Panc1 (cell line): Measurements from ENCODE around the gene SLAMF7. TPM values are rescaled to one million over a fixed set of nuclear protein-coding genes. Genes with fewer than 3 reads are reported as not detected.
"Not testable (repeated sequence)": the region's sequence is repeated elsewhere in the genome, so short reads cannot be mapped to it uniquely, and the experiment has no call there.

Source experiments
- ATAC-seq: fragments of 200-7000 bp; cut with Tn5 transposase; 2 replicates; pipeline ENCODE4 v1.9.1; 2020; ENCODE audit warnings: mild to moderate bottlenecking, moderate library complexity
- BruUV-seq: library from RNA; stranded (reverse); fragments of 400-500 nt; replicated peaks from 2 replicates; lab custom pipeline; 2021; lab: Mats Ljungman, UMichigan
- CTCF ChIA-PET: fragments of 300-600 bp; sonication (Branson Sonifier 250); formaldehyde crosslinking; loops from one replicate; lab custom pipeline; 2022; ENCODE audit warnings: antibody characterized with exemption; lab: Charles Lee
- POLR2A ChIA-PET: fragments of 300-600 bp; sonication (Branson Sonifier 250); formaldehyde crosslinking; loops from one replicate; lab custom pipeline; 2022; ENCODE audit warnings: antibody characterized with exemption; lab: Charles Lee
- DNase-seq: peaks from one replicate; pipeline ENCODE4 v3.0.0-alpha.2; 2010; ENCODE audit warnings: low read depth, low spot score
- H3K27ac ChIP-seq: 2 replicates; pipeline ENCODE4 v1.5.1; 2011; ENCODE audit warnings: mild to moderate bottlenecking, low read length, inconsistent platforms
- H3K27me3 ChIP-seq: fragments of 200-500 bp; sonication (Bioruptor generic); 2 replicates; pipeline ENCODE4 v1.6.0; 2014; ENCODE audit warnings: low read length, inconsistent platforms; ENCODE audit not compliant: control insufficient read depth, insufficient read depth
- H3K36me3 ChIP-seq: fragments of 200-500 bp; sonication (Bioruptor generic); 2 replicates; pipeline ENCODE4 v1.5.1; 2014; ENCODE audit warnings: inconsistent platforms, mild to moderate bottlenecking, low read length, moderate library complexity; ENCODE audit not compliant: control insufficient read depth, insufficient read depth
- H3K4me1 ChIP-seq: 2 replicates; pipeline ENCODE4 v1.5.1; 2011; ENCODE audit warnings: inconsistent platforms, mild to moderate bottlenecking, low read length, moderate library complexity; ENCODE audit not compliant: control insufficient read depth, insufficient read depth
- H3K4me3 ChIP-seq, 2 experiments: 2 replicates each; pipeline ENCODE4 v1.5.1; 2011 to 2012; ENCODE audit warnings: low read depth in 2 of 2, low read length in 2 of 2, mild to moderate bottlenecking in 2 of 2, inconsistent platforms in 1 of 2, moderate library complexity in 1 of 2
- H3K9me3 ChIP-seq: fragments of 200-500 bp; sonication (Bioruptor generic); 2 replicates; pipeline ENCODE4 v1.5.1; 2014; ENCODE audit warnings: low read depth, mild to moderate bottlenecking, inconsistent platforms, low read length, moderate library complexity; ENCODE audit not compliant: control insufficient read depth, insufficient read depth
- POLR2AphosphoS5 ChIP-seq: IDR thresholded peaks from 2 replicates; pipeline ENCODE4 v1.6.1; 2012; ENCODE audit warnings: mild to moderate bottlenecking, low read depth, low read length, moderate library complexity
- SIN3A ChIP-seq: IDR thresholded peaks from 2 replicates; pipeline ENCODE4 v1.6.1; 2012; ENCODE audit warnings: low read depth, mild to moderate bottlenecking, low read length, moderate library complexity, borderline replicate concordance; ENCODE audit not compliant: insufficient read depth
- TCF7L2 ChIP-seq: IDR thresholded peaks from 2 replicates; pipeline ENCODE4 v1.6.1; 2011; ENCODE audit warnings: mild to moderate bottlenecking, low read depth, low read length, inconsistent platforms
- in situ Hi-C: cut with HindIII; loops from 2 replicates; pipeline ENCODE4 v1.10.0; 2016; ENCODE audit warnings: low sequenced_read_pairs, low pct_unique_long_range_greater_than_20kb
- intact Hi-C: fragments of 100-400 bp; cut with micrococcal nuclease; formaldehyde crosslinking; loops from one replicate; pipeline ENCODE4 v1.10.0; 2022; ENCODE audit not compliant: unreplicated experiment
- total RNA-seq: library from RNA; stranded (reverse); gene quantifications from one replicate; pipeline ENCODE4 v1.2.1, GENCODE V29; 2021; ENCODE audit not compliant: unreplicated experiment
- TF ChIP-seq, protein P1 (sequence below): fragments of 450-650 bp; IDR thresholded peaks from 2 replicates; pipeline ENCODE4 v1.5.1; 2017; ENCODE audit warnings: mild to moderate bottlenecking
- TF ChIP-seq, protein P2 (sequence below), 2 experiments: IDR thresholded peaks; 2 replicates each; pipeline ENCODE4 v1.6.1; 2011 to 2012; ENCODE audit warnings: low read depth in 2 of 2, control low read depth in 1 of 2, low read length in 1 of 2, mild to moderate bottlenecking in 1 of 2, moderate library complexity in 1 of 2; ENCODE audit not compliant: insufficient read depth in 1 of 2

Gene SLAMF7
- total RNA-seq, 1 experiment from 2014 or later: 0.21 TPM

DNA sequence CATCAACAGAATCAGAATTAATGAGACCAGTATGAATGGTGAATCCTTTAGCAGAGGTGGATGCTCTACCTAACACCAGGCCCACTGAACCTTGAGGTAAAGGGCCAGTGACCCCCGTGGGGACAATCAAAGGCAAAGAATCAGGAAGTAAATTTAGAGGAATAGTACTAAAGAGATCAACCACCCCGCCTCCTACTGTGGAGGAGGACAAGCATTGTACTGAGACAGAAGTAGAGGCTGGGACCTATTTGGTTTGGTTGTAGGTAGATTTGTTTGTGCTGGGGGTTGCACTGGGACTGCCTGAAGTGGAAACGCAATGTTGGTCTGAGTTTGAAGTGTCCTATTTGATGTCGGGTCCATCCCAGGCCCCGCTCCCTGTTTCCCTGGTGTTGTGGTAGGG is 36.9 kb upstream of the SLAMF7 start:
- ChIA-PET CTCF (no interaction called here), POLR2A (no interaction called here)
- in situ Hi-C loops: no loop called here
- Histone ChIP-seq H3K27me3 (peaks cover 7% of the 10 kb centered on the region), H3K36me3 (no peaks in the 10 kb centered on the region), H3K9me3 (no peaks in the 10 kb centered on the region), H3K27ac (no peak overlapping the region), H3K4me3 (no peak overlapping the region), H3K4me1 (no peaks in the 10 kb centered on the region)
- ATAC-seq (no peak), DNase-seq (no peak)
- BruUV-seq: no TSS peak
- TF ChIP-seq, protein P1, sequence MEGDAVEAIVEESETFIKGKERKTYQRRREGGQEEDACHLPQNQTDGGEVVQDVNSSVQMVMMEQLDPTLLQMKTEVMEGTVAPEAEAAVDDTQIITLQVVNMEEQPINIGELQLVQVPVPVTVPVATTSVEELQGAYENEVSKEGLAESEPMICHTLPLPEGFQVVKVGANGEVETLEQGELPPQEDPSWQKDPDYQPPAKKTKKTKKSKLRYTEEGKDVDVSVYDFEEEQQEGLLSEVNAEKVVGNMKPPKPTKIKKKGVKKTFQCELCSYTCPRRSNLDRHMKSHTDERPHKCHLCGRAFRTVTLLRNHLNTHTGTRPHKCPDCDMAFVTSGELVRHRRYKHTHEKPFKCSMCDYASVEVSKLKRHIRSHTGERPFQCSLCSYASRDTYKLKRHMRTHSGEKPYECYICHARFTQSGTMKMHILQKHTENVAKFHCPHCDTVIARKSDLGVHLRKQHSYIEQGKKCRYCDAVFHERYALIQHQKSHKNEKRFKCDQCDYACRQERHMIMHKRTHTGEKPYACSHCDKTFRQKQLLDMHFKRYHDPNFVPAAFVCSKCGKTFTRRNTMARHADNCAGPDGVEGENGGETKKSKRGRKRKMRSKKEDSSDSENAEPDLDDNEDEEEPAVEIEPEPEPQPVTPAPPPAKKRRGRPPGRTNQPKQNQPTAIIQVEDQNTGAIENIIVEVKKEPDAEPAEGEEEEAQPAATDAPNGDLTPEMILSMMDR: no peak
- TF ChIP-seq TCF7L2: no peak
- TF ChIP-seq, protein P2, sequence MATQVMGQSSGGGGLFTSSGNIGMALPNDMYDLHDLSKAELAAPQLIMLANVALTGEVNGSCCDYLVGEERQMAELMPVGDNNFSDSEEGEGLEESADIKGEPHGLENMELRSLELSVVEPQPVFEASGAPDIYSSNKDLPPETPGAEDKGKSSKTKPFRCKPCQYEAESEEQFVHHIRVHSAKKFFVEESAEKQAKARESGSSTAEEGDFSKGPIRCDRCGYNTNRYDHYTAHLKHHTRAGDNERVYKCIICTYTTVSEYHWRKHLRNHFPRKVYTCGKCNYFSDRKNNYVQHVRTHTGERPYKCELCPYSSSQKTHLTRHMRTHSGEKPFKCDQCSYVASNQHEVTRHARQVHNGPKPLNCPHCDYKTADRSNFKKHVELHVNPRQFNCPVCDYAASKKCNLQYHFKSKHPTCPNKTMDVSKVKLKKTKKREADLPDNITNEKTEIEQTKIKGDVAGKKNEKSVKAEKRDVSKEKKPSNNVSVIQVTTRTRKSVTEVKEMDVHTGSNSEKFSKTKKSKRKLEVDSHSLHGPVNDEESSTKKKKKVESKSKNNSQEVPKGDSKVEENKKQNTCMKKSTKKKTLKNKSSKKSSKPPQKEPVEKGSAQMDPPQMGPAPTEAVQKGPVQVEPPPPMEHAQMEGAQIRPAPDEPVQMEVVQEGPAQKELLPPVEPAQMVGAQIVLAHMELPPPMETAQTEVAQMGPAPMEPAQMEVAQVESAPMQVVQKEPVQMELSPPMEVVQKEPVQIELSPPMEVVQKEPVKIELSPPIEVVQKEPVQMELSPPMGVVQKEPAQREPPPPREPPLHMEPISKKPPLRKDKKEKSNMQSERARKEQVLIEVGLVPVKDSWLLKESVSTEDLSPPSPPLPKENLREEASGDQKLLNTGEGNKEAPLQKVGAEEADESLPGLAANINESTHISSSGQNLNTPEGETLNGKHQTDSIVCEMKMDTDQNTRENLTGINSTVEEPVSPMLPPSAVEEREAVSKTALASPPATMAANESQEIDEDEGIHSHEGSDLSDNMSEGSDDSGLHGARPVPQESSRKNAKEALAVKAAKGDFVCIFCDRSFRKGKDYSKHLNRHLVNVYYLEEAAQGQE (IDR thresholded peaks at IDR 0.05; ENCODE audit: insufficient read depth in 1 of 2, low read depth in 2 of 2, low read length in 1 of 2): no peak
- TF ChIP-seq POLR2AphosphoS5: no peak
- TF ChIP-seq SIN3A: no peak
- intact Hi-C loops: no loop called here

DNA sequence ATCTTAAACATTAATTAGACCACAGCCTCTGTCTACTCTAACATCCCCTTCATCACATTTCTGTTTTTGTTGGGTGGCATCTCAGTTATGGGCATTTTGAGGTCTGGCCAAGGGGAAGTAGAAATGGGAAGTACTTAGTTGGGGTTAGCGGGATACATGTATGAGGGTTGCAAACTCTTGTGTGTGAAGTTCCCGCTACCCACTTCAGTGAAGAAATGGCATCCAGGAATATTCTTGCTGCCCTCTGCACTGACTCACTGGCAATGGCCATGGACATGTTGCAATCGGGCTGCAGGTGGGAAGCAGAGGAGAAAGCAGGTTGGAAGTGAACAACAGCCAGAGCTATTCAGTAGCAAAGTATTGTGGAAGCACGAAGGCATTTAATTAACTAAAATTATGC is 34.8 kb upstream of the SLAMF7 start:
- intact Hi-C loops: no loop called here
- no peak for TF ChIP-seq SIN3A
- TF ChIP-seq, protein P2 (IDR thresholded peaks at IDR 0.05; ENCODE audit: insufficient read depth in 1 of 2, low read depth in 2 of 2, low read length in 1 of 2): no peak
- TF ChIP-seq, protein P1: no peak
- no peak for TF ChIP-seq POLR2AphosphoS5
- no peak for TF ChIP-seq TCF7L2
- POLR2A ChIA-PET: interaction anchor here (0.5 kb wide), 1 partner anchor 353 kb away, joined by 5 read pairs; no protein-coding TSS in a partner anchor

DNA sequence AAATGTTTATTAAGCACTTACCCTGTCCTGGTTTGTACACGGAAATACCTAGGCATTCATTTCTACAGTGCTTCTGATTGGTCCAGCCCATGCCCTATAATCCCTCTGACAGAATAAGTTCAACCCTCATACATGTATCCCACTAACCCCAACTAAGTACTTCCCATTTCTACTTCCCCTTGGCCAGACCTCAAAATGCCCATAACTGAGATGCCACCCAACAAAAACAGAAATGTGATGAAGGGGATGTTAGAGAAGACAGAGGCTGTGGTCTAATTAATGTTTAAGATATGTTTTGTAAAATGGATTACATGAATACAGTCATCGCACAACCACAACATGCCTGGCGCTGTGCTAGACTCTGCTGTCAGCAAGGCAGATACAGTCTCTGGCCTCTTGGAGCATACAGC is 33.8 kb upstream of the SLAMF7 start:
- in situ Hi-C loops, ATAC-seq, H3K4me1 ChIP-seq, BruUV-seq, H3K27me3 ChIP-seq, CTCF ChIA-PET, intact Hi-C loops, H3K36me3 ChIP-seq, H3K4me3 ChIP-seq, H3K9me3 ChIP-seq, H3K27ac ChIP-seq, POLR2A ChIA-PET, DNase-seq: not testable (repeated sequence)

More for the DNA sequence above, 34.8 kb upstream of the SLAMF7 start:
- no peaks in the 10 kb centered on the region for H3K4me1 ChIP-seq
- in situ Hi-C loops: no loop called here
- H3K4me3 ChIP-seq: no peak overlapping the region
- CTCF ChIA-PET: no interaction called here
- DNase-seq (no peak), ATAC-seq (no peak)
- H3K27me3 ChIP-seq: peaks cover 10% of the 10 kb centered on the region
- H3K27ac ChIP-seq: no peak overlapping the region
- BruUV-seq: no TSS peak
- no peaks in the 10 kb centered on the region for H3K9me3 ChIP-seq
- H3K36me3 ChIP-seq: no peaks in the 10 kb centered on the region
